ENCODE data around the gene ITGB2. TPM values are rescaled to one million over a fixed set of nuclear protein-coding genes. Genes with fewer than 3 reads are reported as not detected.

Gene ITGB2
- total RNA-seq, 1 donor from 2014 or later: 370 TPM

DNA sequence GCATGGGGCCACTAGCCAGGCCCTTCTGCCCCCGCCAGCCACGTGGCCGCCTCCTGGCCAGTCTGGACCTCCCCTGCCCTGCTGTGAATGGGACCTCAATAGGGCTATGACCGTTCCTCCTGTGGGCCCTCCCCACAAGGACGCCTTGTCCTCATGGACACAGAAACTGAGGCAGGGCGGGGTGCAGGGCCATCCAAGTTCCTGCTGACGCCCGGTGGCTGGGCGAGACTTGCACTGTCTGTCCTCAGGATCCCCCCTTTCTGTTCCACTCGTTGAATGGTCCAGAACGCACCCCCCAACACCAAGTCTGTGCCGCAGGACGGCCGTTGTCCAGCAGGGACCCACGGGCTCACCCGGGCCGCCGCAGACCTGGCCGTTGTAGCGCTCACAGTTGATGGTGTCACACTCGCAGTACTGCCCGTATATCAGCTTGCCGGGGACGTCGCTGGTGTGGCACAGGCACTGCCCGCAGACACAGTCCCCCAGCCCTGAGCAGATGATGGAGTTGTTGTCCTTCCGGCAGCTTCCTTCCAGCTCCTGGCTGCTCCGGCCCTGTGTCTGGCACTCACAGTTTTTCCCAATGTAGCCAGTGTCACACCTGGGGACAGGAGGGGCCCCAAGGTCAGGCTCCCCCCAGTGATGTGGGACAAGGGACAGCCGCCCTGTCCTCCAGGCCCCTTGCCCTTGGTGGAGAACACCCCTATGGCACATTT, 30.9 kb downstream of the ITGB2 start:
- intact Hi-C loops (cut with DNase I): no loop called here
- ATAC-seq (no peak), DNase-seq (no peak)
- Histone ChIP-seq H3K36me3 (peaks cover 5% of the 10 kb centered on the region), H3K27ac (no peak overlapping the region), H3K4me1 (no peaks in the 10 kb centered on the region), H3K4me3 (no peak overlapping the region), H3K27me3 (no peaks in the 10 kb centered on the region), H3K9me3 (no peaks in the 10 kb centered on the region)
- TF ChIP-seq, protein P1, sequence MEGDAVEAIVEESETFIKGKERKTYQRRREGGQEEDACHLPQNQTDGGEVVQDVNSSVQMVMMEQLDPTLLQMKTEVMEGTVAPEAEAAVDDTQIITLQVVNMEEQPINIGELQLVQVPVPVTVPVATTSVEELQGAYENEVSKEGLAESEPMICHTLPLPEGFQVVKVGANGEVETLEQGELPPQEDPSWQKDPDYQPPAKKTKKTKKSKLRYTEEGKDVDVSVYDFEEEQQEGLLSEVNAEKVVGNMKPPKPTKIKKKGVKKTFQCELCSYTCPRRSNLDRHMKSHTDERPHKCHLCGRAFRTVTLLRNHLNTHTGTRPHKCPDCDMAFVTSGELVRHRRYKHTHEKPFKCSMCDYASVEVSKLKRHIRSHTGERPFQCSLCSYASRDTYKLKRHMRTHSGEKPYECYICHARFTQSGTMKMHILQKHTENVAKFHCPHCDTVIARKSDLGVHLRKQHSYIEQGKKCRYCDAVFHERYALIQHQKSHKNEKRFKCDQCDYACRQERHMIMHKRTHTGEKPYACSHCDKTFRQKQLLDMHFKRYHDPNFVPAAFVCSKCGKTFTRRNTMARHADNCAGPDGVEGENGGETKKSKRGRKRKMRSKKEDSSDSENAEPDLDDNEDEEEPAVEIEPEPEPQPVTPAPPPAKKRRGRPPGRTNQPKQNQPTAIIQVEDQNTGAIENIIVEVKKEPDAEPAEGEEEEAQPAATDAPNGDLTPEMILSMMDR (IDR thresholded peaks at IDR 0.05): no peak

DNA sequence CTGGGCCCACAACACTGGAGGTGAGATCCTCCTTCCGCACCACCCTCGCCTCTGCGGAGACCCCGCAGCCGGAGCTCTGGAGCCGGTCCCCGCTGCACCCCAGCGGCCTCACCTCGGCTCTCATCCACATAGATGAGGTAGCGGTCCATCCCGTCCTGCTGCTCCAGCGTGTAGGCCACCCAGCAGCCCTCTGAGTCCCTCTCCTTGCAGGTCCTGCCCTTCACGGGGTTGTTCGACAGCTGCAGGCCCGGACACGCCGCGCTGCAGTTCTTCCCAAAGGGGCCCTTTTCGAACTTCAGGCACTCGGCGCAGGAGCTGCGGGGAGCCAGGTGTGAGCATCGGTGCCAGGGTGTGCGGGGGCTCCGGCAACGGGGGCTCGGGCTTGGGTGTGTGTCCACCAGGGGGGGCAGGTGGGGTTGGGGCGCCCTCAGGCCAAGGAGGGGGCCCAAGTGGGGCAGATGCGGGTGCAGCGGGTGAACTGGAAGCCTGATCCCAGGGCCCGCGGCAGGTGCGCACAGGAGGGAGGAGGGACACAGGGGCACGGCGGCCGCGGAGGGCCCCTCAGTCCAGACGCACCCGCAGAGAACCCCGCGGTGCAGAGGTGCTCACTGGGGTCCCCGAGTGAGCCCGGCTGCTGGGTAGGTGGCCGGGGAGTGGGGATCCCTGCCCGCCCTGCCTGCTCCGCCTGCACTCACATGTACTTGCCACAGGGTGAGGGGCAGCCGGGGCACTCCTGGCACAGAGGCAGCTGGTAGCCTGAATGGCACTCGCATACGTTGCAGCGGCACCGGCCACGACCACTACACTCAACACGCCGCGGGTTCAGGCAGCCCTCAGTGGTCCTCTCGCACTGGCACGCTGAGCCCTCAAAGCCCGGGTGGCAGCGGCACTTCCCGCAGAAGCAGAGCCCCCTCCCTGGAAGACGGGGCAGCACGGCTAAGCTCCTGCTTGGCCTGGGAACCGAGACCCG, 31.8 kb downstream of the ITGB2 start:
- peaks cover 5% of the 10 kb centered on the region for H3K36me3 ChIP-seq
- H3K27ac ChIP-seq: no peak overlapping the region
- no peaks in the 10 kb centered on the region for H3K27me3 ChIP-seq
- no peaks in the 10 kb centered on the region for H3K9me3 ChIP-seq
- ATAC-seq (no peak), DNase-seq (no peak)
- no peak overlapping the region for H3K4me3 ChIP-seq
- TF ChIP-seq, protein P1 (IDR thresholded peaks at IDR 0.05): no peak
- H3K4me1 ChIP-seq: no peaks in the 10 kb centered on the region
- intact Hi-C loops (cut with DNase I): no loop called here

DNA sequence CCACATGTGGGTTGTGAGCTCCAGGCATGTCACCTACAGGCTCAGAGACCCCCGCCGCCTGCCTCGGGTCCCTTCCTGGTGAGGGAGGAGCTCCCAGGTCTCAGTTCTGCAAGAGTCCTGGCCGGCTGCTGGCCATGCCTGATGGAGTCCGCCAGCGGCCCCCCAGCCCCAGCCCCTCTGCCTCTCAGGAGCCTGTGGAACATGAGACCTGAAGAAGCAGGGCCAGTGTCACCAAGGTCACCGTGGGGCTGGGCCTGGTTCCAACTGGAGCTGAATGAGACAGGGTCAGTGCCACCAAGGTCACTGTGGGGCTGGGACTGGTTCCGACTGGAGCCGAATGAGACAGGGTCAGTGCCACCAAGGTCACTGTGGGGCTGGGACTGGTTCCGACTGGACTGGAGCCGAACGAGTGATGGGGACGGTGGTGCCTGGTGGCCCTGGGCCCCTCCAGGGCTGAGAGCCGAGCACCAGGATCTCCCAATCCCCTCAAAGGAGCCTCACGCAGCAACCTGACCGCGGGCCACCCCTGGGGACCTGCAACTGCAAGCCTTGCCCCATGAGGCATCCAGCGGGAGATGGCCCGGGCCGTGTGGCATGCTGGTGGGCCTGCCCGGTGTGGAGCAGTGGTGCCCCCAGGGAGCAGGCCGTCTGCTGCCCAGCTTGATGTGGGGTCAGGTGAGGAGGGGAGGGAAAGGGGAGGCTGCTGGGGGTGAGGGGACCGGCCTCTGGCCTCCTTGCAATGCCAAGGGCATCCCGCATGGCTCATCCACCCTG, 32.7 kb downstream of the ITGB2 start:
- Histone ChIP-seq H3K27ac (no peak overlapping the region), H3K27me3 (no peaks in the 10 kb centered on the region), H3K9me3 (no peaks in the 10 kb centered on the region), H3K4me3 (no peak overlapping the region), H3K4me1 (no peaks in the 10 kb centered on the region), H3K36me3 (peaks cover 5% of the 10 kb centered on the region)
- TF ChIP-seq, protein P1 (IDR thresholded peaks at IDR 0.05): no peak
- DNase-seq (no peak), ATAC-seq (no peak)
- intact Hi-C loops (cut with DNase I): no loop called here

DNA sequence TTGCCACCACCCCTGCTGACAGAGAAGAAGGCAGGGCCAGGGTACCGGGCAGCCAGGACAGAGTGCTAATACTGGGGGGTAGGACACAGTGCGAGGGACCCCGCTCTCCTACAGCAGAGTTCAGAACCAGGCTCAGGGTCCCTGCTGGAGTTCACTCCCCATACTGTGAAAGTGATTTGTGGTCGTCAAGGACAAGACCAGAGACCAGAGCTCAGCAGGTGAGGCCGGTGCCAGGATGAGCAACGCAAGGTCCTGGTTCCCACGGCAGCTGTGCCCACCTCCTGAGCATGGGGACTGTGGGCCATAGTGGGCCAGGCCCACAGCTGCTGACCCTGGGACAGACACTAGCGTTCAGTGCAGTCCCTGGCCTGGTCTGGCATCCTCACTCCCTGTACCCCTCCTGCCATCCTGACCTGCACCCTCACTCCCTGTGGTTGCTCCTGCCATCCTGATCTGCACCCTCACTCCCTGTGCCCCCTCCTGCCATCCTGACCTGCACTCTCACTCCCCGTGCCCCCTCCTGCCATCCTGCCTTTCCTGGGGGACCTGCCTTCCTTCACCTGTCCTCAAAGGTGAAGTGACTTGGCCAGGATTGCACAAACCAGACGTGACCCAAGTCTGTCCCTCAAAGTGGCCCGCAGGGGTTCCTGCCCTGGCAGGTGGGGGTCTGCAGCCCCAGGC, 33.4 kb downstream of the ITGB2 start:
- Histone ChIP-seq H3K27ac (no peak overlapping the region), H3K9me3 (no peaks in the 10 kb centered on the region), H3K36me3 (peaks cover 5% of the 10 kb centered on the region), H3K4me1 (no peaks in the 10 kb centered on the region), H3K27me3 (no peaks in the 10 kb centered on the region), H3K4me3 (no peak overlapping the region)
- no peak for ATAC-seq
- TF ChIP-seq, protein P1 (IDR thresholded peaks at IDR 0.05): no peak
- intact Hi-C loops (cut with DNase I): no loop called here
- no peak for DNase-seq
